ENCODE results near the gene GGCT. TPM values are rescaled to one million over a fixed set of nuclear protein-coding genes. Genes with fewer than 3 reads are reported as not detected.
"Not testable (repeated sequence)": the region's sequence is repeated elsewhere in the genome, so short reads cannot be mapped to it uniquely, and the experiment has no call there.

The GGCT gene
- total and polyA plus RNA-seq, 2 donors (not counting 3 experiments of a cell fraction or from before 2014, with no cell fraction given), result 21.1 to 44.3 TPM

- no peaks in the 10 kb centered on the region for H4K20me1 ChIP-seq (replicated peaks; ENCODE audit: control insufficient read depth, extremely low read depth, insufficient read depth, low read length)
- no peaks in the 10 kb centered on the region for H3K27me3 ChIP-seq (ENCODE audit: control insufficient read depth in 2 of 2, insufficient read depth in 2 of 2, low read length in 2 of 2)
- peak; percentile 64 for DNase-seq (ENCODE audit: low read depth, low spot score)
- no peaks in the 10 kb centered on the region for H3K79me2 ChIP-seq (ENCODE audit: control insufficient read depth, insufficient read depth, low read length)
- no peaks in the 10 kb centered on the region for H3K36me3 ChIP-seq (ENCODE audit: control insufficient read depth in 2 of 2, extremely low read depth in 1 of 2, insufficient read depth in 2 of 2, low read length in 2 of 2)
- H3K9me3 ChIP-seq (replicated peaks; ENCODE audit: control insufficient read depth, insufficient read depth, low read length), result no peaks in the 10 kb centered on the region
- TF ChIP-seq, protein P1, sequence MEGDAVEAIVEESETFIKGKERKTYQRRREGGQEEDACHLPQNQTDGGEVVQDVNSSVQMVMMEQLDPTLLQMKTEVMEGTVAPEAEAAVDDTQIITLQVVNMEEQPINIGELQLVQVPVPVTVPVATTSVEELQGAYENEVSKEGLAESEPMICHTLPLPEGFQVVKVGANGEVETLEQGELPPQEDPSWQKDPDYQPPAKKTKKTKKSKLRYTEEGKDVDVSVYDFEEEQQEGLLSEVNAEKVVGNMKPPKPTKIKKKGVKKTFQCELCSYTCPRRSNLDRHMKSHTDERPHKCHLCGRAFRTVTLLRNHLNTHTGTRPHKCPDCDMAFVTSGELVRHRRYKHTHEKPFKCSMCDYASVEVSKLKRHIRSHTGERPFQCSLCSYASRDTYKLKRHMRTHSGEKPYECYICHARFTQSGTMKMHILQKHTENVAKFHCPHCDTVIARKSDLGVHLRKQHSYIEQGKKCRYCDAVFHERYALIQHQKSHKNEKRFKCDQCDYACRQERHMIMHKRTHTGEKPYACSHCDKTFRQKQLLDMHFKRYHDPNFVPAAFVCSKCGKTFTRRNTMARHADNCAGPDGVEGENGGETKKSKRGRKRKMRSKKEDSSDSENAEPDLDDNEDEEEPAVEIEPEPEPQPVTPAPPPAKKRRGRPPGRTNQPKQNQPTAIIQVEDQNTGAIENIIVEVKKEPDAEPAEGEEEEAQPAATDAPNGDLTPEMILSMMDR (IDR thresholded peaks at IDR 0.05; ENCODE audit: extremely low read depth in 1 of 2, insufficient read depth in 1 of 2, low read depth in 1 of 2, low read length in 2 of 2), result peak; percentile 64 to 65
- TF ChIP-seq MYC (IDR thresholded peaks at IDR 0.05; ENCODE audit: low read depth, low read length), result no peak
- dilution Hi-C loops (cut with MboI; ENCODE audit: extremely low pct_ligation_motif_present, low sequenced_read_pairs), result no loop called here
- intact Hi-C loops (cut with micrococcal nuclease), result loop anchor here (1.0 kb wide), 3 partner anchors 38 to 230 kb away; no protein-coding TSS in a partner anchor
- no peak overlapping the region for H3K27ac ChIP-seq (ENCODE audit: insufficient read depth, low read depth, low read length)
- H3K4me1 ChIP-seq (ENCODE audit: control insufficient read depth, extremely low read depth, insufficient read depth, low read length), result no peaks in the 10 kb centered on the region
- ChIA-PET CTCF (interaction anchor here (1.0 to 4.9 kb wide), 7 partner anchors 10 to 230 kb away, joined by 3 to 116 read pairs (median 4); no protein-coding TSS in a partner anchor), POLR2A (no interaction called here)
- no peak overlapping the region for H3K9ac ChIP-seq (replicated peaks; ENCODE audit: extremely low read depth, insufficient read depth, low read length)
- FAIRE-seq, result peak; percentile 76
- no TSS peak for BruUV-seq (replicated peaks)
- no peak overlapping the region for H2AFZ ChIP-seq (ENCODE audit: low read depth, low read length)
- no peaks in the 10 kb centered on the region for H3K9me1 ChIP-seq (replicated peaks; ENCODE audit: control insufficient read depth, extremely low read depth, insufficient read depth, low read length)
- H3K4me3 ChIP-seq (replicated peaks in 1 of 3; ENCODE audit: insufficient read depth in 1 of 3, low read depth in 1 of 3, low read length in 3 of 3), result no peak overlapping the region
- no peak overlapping the region for H3K4me2 ChIP-seq (ENCODE audit: insufficient read depth, low read length)
Observed at GRCh38 chr7:30510124-30511075, 5.8 kb upstream of the GGCT start.

GRCh38 chr7:30509171-30509857 lies 4.7 kb upstream of the GGCT start:
- dilution Hi-C loops (cut with MboI; ENCODE audit: extremely low pct_ligation_motif_present, low sequenced_read_pairs); H3K4me1 ChIP-seq (ENCODE audit: control insufficient read depth, extremely low read depth, insufficient read depth, low read length); H3K9me3 ChIP-seq (replicated peaks; ENCODE audit: control insufficient read depth, insufficient read depth, low read length); H4K20me1 ChIP-seq (replicated peaks; ENCODE audit: control insufficient read depth, extremely low read depth, insufficient read depth, low read length); H3K4me2 ChIP-seq (ENCODE audit: insufficient read depth, low read length); DNase-seq (ENCODE audit: low read depth, low spot score); FAIRE-seq; H3K9ac ChIP-seq (replicated peaks; ENCODE audit: extremely low read depth, insufficient read depth, low read length); H3K27ac ChIP-seq (ENCODE audit: insufficient read depth, low read depth, low read length); H3K9me1 ChIP-seq (replicated peaks; ENCODE audit: control insufficient read depth, extremely low read depth, insufficient read depth, low read length); BruUV-seq (replicated peaks); H3K4me3 ChIP-seq (replicated peaks in 1 of 3; ENCODE audit: insufficient read depth in 1 of 3, low read depth in 1 of 3, low read length in 3 of 3); H3K79me2 ChIP-seq (ENCODE audit: control insufficient read depth, insufficient read depth, low read length); POLR2A ChIA-PET; H2AFZ ChIP-seq (ENCODE audit: low read depth, low read length); H3K27me3 ChIP-seq (ENCODE audit: control insufficient read depth in 2 of 2, insufficient read depth in 2 of 2, low read length in 2 of 2); H3K36me3 ChIP-seq (ENCODE audit: control insufficient read depth in 2 of 2, extremely low read depth in 1 of 2, insufficient read depth in 2 of 2, low read length in 2 of 2): not testable (repeated sequence)
- intact Hi-C loops (cut with micrococcal nuclease), result loop anchor here (10.0 kb wide), 1 partner anchor 225 kb away; the partner anchor contains the start of gene ZNRF2
- CTCF ChIA-PET, result interaction anchor here (4.9 kb wide), 1 partner anchor 54 kb away, joined by 116 read pairs; no protein-coding TSS in a partner anchor

DNA sequence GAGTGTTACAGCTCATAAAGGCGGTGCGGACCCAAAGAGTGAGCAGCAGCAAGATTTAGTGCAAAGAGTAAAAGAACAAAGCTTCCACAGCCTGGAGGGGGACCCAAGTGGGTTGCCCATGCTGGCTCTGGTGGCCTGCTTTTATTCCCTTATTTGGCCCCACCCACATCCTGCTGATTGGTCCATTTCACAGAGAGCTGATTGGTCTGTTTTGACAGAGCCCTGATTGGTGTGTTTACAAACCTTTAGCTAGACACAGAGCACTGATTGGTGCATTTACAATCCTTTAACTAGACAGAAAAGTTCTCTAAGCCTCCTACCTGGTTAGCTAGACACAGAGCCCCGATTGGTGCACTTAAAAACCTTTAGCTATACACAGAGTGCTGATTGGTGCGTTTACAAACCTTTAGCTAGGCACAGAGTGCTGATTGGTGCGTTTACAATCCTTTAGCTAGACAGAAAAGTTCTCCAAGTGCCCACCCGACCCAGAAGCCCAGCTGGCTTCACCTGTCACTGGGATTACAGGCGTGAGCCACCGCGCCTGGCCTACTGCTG lies 2.8 kb upstream of the GGCT start:
- H4K20me1 ChIP-seq (replicated peaks; ENCODE audit: control insufficient read depth, extremely low read depth, insufficient read depth, low read length); H3K27ac ChIP-seq (ENCODE audit: insufficient read depth, low read depth, low read length); H3K9ac ChIP-seq (replicated peaks; ENCODE audit: extremely low read depth, insufficient read depth, low read length); H3K4me2 ChIP-seq (ENCODE audit: insufficient read depth, low read length); H2AFZ ChIP-seq (ENCODE audit: low read depth, low read length); H3K27me3 ChIP-seq (ENCODE audit: control insufficient read depth in 2 of 2, insufficient read depth in 2 of 2, low read length in 2 of 2); H3K36me3 ChIP-seq (ENCODE audit: control insufficient read depth in 2 of 2, extremely low read depth in 1 of 2, insufficient read depth in 2 of 2, low read length in 2 of 2); BruUV-seq (replicated peaks); H3K4me3 ChIP-seq (replicated peaks in 1 of 3; ENCODE audit: insufficient read depth in 1 of 3, low read depth in 1 of 3, low read length in 3 of 3); DNase-seq (ENCODE audit: low read depth, low spot score); H3K9me3 ChIP-seq (replicated peaks; ENCODE audit: control insufficient read depth, insufficient read depth, low read length); FAIRE-seq; dilution Hi-C loops (cut with MboI; ENCODE audit: extremely low pct_ligation_motif_present, low sequenced_read_pairs); H3K9me1 ChIP-seq (replicated peaks; ENCODE audit: control insufficient read depth, extremely low read depth, insufficient read depth, low read length); POLR2A ChIA-PET: not testable (repeated sequence)
- peaks cover 19% of the 10 kb centered on the region for H3K79me2 ChIP-seq (ENCODE audit: control insufficient read depth, insufficient read depth, low read length)
- CTCF ChIA-PET, result interaction anchor here (0.9 to 4.2 kb wide), 8 partner anchors 8 to 231 kb away, joined by 3 to 24 read pairs (median 4); no protein-coding TSS in a partner anchor
- peaks cover 15% of the 10 kb centered on the region for H3K4me1 ChIP-seq (ENCODE audit: control insufficient read depth, extremely low read depth, insufficient read depth, low read length)
- intact Hi-C loops (cut with micrococcal nuclease), result loop anchor here (10.0 kb wide), 1 partner anchor 223 kb away; the partner anchor contains the start of gene ZNRF2
